Natural killer cell treated with Interleukin-12 subunit alpha and Interleukin-12 subunit beta and Interleukin-15 and Interleukin-18, amount 100 ng/mL, for 72 hours (primary cell): ENCODE data around the gene DSTN. TPM values are rescaled to one million over a fixed set of nuclear protein-coding genes. Genes with fewer than 3 reads are reported as not detected.
A peak's percentile ranks its signal among the peaks of the same experiment; 100 is the strongest.

Source experiments
- ATAC-seq, 2 donors: fragments of 150-1000 bp; cut with Tn5 transposase in 1 of 2; sonication (Bioruptor Pico), chemical (Tn5 transposase) in 1 of 2; 2 replicates each; pipeline ENCODE4 v1.10.0; 2021
- DNase-seq: peaks from one replicate; pipeline ENCODE4 v3.0.0; 2022; ENCODE audit warnings: low spot score
- H3K27ac Mint-ChIP-seq, 2 donors: 1 replicate in 1 of 2; 2 replicates in 1 of 2; pipeline ENCODE4 v1.8.0; 2022; ENCODE audit warnings: mixed read lengths in 2 of 2, mild to moderate bottlenecking in 1 of 2, moderate library complexity in 1 of 2
- H3K27me3 Mint-ChIP-seq, 2 donors: 1 replicate in 1 of 2; 2 replicates in 1 of 2; pipeline ENCODE4 v1.8.0; 2022; ENCODE audit warnings: mixed read lengths in 2 of 2
- H3K36me3 Mint-ChIP-seq: one replicate; pipeline ENCODE4 v1.8.0; 2022; ENCODE audit warnings: mixed read lengths
- H3K4me1 Mint-ChIP-seq, 2 donors: 1 replicate in 1 of 2; 2 replicates in 1 of 2; pipeline ENCODE4 v1.8.0; 2022; ENCODE audit warnings: low read depth in 2 of 2, mixed read lengths in 2 of 2, mild to moderate bottlenecking in 1 of 2
- H3K4me3 Mint-ChIP-seq: one replicate; pipeline ENCODE4 v1.8.0; 2022; ENCODE audit warnings: mixed read lengths
- H3K9me3 Mint-ChIP-seq: 2 replicates; pipeline ENCODE4 v1.8.0; 2022; ENCODE audit warnings: mixed read lengths
- total RNA-seq, 2 donors: library from RNA; stranded (reverse); gene quantifications; one replicate each; pipeline ENCODE4 v1.2.3, GENCODE V29; 2022

DSTN gene
- total RNA-seq, 2 donors from 2014 or later, result 42.5 to 59.1 TPM

GRCh38 chr20:17573463-17573862, 3.6 kb downstream of the DSTN start:
- H3K4me1 Mint-ChIP-seq, result peaks cover 19 to 30% of the 10 kb centered on the region in 2 donors
- no peak overlapping the region for H3K4me3 Mint-ChIP-seq

DNA sequence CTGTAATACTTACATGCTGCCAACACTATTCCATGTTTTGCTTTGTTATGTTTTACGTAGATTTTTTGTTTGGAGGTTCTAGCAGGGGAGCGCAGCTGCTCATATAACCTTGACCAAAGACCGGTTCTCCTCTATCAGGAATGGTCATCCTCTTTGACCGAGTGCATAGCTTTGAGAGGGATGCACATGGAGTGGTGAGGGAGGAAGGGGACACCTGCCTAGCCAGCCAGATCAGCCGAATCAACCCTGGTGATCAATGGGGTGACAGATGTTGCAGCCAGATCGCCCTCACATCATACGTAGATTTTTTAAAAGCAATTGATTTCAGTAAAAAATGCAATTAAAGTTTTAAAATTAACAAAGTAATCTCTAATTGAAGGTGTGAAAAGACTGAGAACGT, 6.3 kb downstream of the DSTN start:
- Mint-ChIP-seq H3K36me3 (no peaks in the 10 kb centered on the region), H3K9me3 (no peaks in the 10 kb centered on the region), H3K4me1 (peaks cover 35 to 40% of the 10 kb centered on the region in 2 donors), H3K27me3 (no peaks in the 10 kb centered on the region), H3K27ac (no peak overlapping the region), H3K4me3 (no peak overlapping the region)
- DNase-seq (no peak), ATAC-seq (no peak)

More at GRCh38 chr20:17573463-17573862, 3.6 kb downstream of the DSTN start:
- ATAC-seq, result no peak
- Mint-ChIP-seq H3K27ac (no peak overlapping the region), H3K27me3 (no peaks in the 10 kb centered on the region), H3K36me3 (no peaks in the 10 kb centered on the region), H3K9me3 (no peaks in the 10 kb centered on the region)
- no peak for DNase-seq

GRCh38 chr20:17579369-17580039, 9.6 kb downstream of the DSTN start:
- peaks cover 27 to 40% of the 10 kb centered on the region in 2 donors for H3K4me1 Mint-ChIP-seq
- H3K4me3 Mint-ChIP-seq, result no peak overlapping the region
- ATAC-seq, result peak in 1 of 2 donors; percentile 66
- no peaks in the 10 kb centered on the region for H3K27me3 Mint-ChIP-seq
- no peaks in the 10 kb centered on the region for H3K36me3 Mint-ChIP-seq
- peak overlapping the region in 1 of 2 donors; percentile 60 for H3K27ac Mint-ChIP-seq
- DNase-seq, result no peak
- H3K9me3 Mint-ChIP-seq, result no peaks in the 10 kb centered on the region

DNA sequence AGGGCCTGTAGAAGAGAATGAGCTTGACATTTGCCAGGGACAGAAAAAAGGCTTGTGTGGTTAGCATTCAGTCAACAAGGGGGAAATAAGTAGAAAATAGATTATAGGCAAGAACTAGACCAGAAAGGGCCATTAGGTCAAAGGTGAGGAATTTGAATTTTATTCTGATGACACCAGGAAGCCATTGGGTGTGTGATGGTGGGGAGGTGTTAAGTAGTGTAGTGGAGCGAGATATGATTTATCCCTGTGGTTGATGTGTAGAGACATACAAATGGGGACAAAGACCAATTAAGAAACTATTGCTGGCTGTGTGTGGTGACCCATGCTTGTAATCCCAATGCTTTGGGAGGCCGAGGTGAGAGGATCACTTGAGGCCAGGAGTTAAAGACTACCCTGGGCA, 11.0 kb downstream of the DSTN start:
- Mint-ChIP-seq H3K4me1 (peaks cover 32 to 40% of the 10 kb centered on the region in 2 donors), H3K27me3 (no peaks in the 10 kb centered on the region), H3K27ac (peak overlapping the region; percentile 33 to 60), H3K36me3 (no peaks in the 10 kb centered on the region), H3K4me3 (peak overlapping the region; percentile 1), H3K9me3 (no peaks in the 10 kb centered on the region)
- peak; percentile 69 to 73 for ATAC-seq
- DNase-seq, result no peak

GRCh38 chr20:17583126-17583525, 13.3 kb downstream of the DSTN start:
- Mint-ChIP-seq H3K36me3 (no peaks in the 10 kb centered on the region), H3K9me3 (no peaks in the 10 kb centered on the region), H3K4me3 (no peak overlapping the region), H3K27ac (no peak overlapping the region), H3K27me3 (no peaks in the 10 kb centered on the region), H3K4me1 (peaks cover 35 to 40% of the 10 kb centered on the region in 2 donors)
- DNase-seq (no peak), ATAC-seq (no peak)

GRCh38 chr20:17584689-17585088, 14.8 kb downstream of the DSTN start:
- Mint-ChIP-seq H3K9me3 (no peaks in the 10 kb centered on the region), H3K4me1 (peaks cover 28 to 29% of the 10 kb centered on the region in 2 donors), H3K27ac (no peak overlapping the region), H3K27me3 (no peaks in the 10 kb centered on the region), H3K36me3 (no peaks in the 10 kb centered on the region), H3K4me3 (no peak overlapping the region)
- no peak for DNase-seq
- no peak for ATAC-seq

DNA sequence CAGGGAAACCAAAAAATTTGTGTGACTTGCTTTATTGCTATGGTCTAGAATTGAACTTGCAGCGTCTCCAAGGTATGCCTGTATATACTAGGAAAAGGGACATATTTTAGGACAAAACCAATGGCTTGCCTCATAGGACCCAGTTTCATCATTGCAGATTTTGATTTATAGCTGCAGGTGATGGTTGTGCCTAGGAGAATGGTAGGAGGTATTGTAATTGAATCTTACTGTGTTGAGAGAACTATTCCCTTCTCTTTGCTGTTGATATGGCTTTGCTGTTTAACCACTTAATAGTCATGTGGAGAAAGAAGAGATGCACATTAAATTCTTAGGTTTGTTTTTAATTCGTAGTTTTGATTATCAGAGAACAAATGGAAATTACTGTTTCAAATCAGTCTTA, 16.4 kb downstream of the DSTN start:
- no peak overlapping the region for H3K27ac Mint-ChIP-seq
- no peaks in the 10 kb centered on the region for H3K9me3 Mint-ChIP-seq
- peaks cover 18 to 20% of the 10 kb centered on the region in 2 donors for H3K4me1 Mint-ChIP-seq
- H3K27me3 Mint-ChIP-seq, result no peaks in the 10 kb centered on the region
- no peak overlapping the region for H3K4me3 Mint-ChIP-seq
- ATAC-seq (no peak), DNase-seq (no peak)
- H3K36me3 Mint-ChIP-seq, result no peaks in the 10 kb centered on the region

DNA sequence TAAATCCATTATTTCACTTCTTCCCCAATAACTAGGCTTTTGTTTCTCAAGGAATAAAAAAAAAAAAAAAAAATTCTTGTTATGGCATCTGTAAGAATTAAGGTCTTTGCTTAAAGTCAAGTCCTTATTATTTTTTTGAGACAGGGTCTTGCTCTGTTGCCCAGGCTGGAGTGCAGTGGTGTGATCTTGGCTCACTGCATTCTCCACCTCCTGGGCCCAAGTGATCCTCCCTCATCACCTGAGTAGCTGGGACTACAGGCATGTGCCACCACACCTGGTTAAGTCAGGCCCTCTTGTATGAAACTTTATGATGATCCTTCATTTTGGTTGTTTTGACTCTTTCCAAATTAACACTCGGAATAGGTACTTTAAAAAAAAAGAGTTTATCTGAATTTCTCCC, 17.3 kb downstream of the DSTN start:
- peaks cover 14 to 20% of the 10 kb centered on the region in 2 donors for H3K4me1 Mint-ChIP-seq
- no peak overlapping the region for H3K27ac Mint-ChIP-seq

GRCh38 chr20:17587824-17588223, 17.9 kb downstream of the DSTN start:
- H3K9me3 Mint-ChIP-seq, result no peaks in the 10 kb centered on the region
- no peak overlapping the region for H3K27ac Mint-ChIP-seq
- H3K4me1 Mint-ChIP-seq, result peaks cover 16 to 17% of the 10 kb centered on the region in 2 donors
- H3K4me3 Mint-ChIP-seq, result no peak overlapping the region
- H3K36me3 Mint-ChIP-seq, result peaks cover 2% of the 10 kb centered on the region
- ATAC-seq, result no peak
- no peak for DNase-seq
- no peaks in the 10 kb centered on the region for H3K27me3 Mint-ChIP-seq

More for the DNA sequence above, 17.3 kb downstream of the DSTN start:
- Mint-ChIP-seq H3K36me3 (no peaks in the 10 kb centered on the region), H3K27me3 (no peaks in the 10 kb centered on the region), H3K9me3 (no peaks in the 10 kb centered on the region), H3K4me3 (no peak overlapping the region)
- no peak for DNase-seq
- no peak for ATAC-seq

GRCh38 chr20:17589161-17589834, 19.4 kb downstream of the DSTN start:
- Mint-ChIP-seq H3K4me3 (no peak overlapping the region), H3K27ac (no peak overlapping the region), H3K27me3 (no peaks in the 10 kb centered on the region), H3K9me3 (no peaks in the 10 kb centered on the region), H3K36me3 (peaks cover 6% of the 10 kb centered on the region), H3K4me1 (peaks cover 22 to 24% of the 10 kb centered on the region in 2 donors)
- DNase-seq, result no peak
- no peak for ATAC-seq

DNA sequence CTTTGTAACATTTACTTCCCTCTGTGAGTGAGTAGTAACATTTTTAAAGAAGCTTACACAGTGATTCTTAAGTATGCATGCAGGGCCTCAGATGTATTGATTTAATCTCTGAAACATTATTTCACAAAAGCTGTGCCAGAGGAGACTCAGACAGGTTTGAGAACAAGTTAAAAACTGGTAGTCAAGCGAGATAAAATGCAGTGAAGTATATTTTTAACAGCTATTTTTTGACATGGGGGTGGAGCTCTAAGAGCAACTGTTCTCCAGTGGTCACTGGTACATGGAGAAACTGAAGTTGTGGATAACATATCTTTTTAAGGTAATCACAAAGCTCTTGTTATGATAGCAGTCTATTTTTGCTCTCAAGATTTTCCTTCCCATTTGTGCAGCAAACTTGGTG, 20.4 kb downstream of the DSTN start:
- DNase-seq, result no peak
- Mint-ChIP-seq H3K4me3 (no peak overlapping the region), H3K27me3 (no peaks in the 10 kb centered on the region), H3K9me3 (no peaks in the 10 kb centered on the region), H3K36me3 (peaks cover 6% of the 10 kb centered on the region), H3K4me1 (peaks cover 23 to 25% of the 10 kb centered on the region in 2 donors), H3K27ac (no peak overlapping the region)
- no peak for ATAC-seq

GRCh38 chr20:17593902-17594301, 24.0 kb downstream of the DSTN start:
- Mint-ChIP-seq H3K27ac (no peak overlapping the region), H3K9me3 (no peaks in the 10 kb centered on the region), H3K36me3 (peaks cover 6% of the 10 kb centered on the region), H3K4me3 (no peak overlapping the region), H3K27me3 (no peaks in the 10 kb centered on the region), H3K4me1 (peaks cover 33 to 42% of the 10 kb centered on the region in 2 donors)
- ATAC-seq (no peak), DNase-seq (no peak)

DNA sequence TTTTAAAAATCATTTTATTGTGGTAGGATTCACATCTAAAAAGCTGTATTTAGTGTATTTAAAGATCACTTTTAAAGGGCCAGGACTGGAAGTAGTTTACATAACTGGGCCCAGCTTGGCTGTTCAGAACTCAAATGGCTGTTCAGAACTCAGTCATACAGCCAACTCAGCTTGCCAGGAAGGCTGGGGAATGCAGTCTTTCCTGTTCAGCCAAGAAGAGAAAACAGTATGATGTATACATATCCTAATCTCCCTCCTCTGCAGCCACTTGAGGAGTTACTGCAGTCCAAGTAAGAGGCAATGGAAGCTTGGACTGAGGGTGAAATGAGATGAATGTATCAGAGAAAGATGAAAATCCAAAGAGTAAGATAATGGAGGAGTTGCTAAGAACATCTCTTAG, 24.6 kb downstream of the DSTN start:
- H3K27me3 Mint-ChIP-seq, result no peaks in the 10 kb centered on the region
- H3K27ac Mint-ChIP-seq, result no peak overlapping the region
- no peak for ATAC-seq
- no peak overlapping the region for H3K4me3 Mint-ChIP-seq
- no peak for DNase-seq
- peaks cover 33 to 42% of the 10 kb centered on the region in 2 donors for H3K4me1 Mint-ChIP-seq
- H3K36me3 Mint-ChIP-seq, result peaks cover 6% of the 10 kb centered on the region
- no peaks in the 10 kb centered on the region for H3K9me3 Mint-ChIP-seq

- peaks cover 30 to 38% of the 10 kb centered on the region in 2 donors for H3K4me1 Mint-ChIP-seq
- no peak overlapping the region for H3K27ac Mint-ChIP-seq
- H3K27me3 Mint-ChIP-seq, result no peaks in the 10 kb centered on the region
- ATAC-seq, result no peak
- no peak overlapping the region for H3K4me3 Mint-ChIP-seq
- DNase-seq, result no peak
- H3K36me3 Mint-ChIP-seq, result peaks cover 6% of the 10 kb centered on the region
- H3K9me3 Mint-ChIP-seq, result no peaks in the 10 kb centered on the region
Observed at GRCh38 chr20:17595856-17596255, 26.0 kb downstream of the DSTN start.
